HepG2 (cell line): Measurements from ENCODE around the gene HDAC4. TPM values are rescaled to one million over a fixed set of nuclear protein-coding genes. Genes with fewer than 3 reads are reported as not detected.

ENCODE experiments used
- ATAC-seq: fragments of 200-7000 bp; cut with Tn5 transposase; 3 replicates; pipeline ENCODE4 v1.9.1; 2020; ENCODE audit warnings: mild to moderate bottlenecking, moderate library complexity
- BruUV-seq: library from RNA; stranded (reverse); fragments of 400-500 nt; replicated peaks from 2 replicates; lab custom pipeline; 2021; lab: Mats Ljungman, UMichigan
- CTCF ChIA-PET: fragments of 300-600 bp; formaldehyde crosslinking; extraction: SDS; loops from one replicate; lab custom pipeline; 2021; ENCODE audit warnings: low total read pairs, inconsistent platforms, low intra/inter-chr PET ratio; lab: Yijun Ruan, JAX
- POLR2A ChIA-PET: fragments of 350-600 bp; sonication (Branson Sonifier 250); formaldehyde crosslinking; loops from one replicate; lab custom pipeline; 2020; ENCODE audit warnings: antibody characterized with exemption, inconsistent platforms; lab: Yijun Ruan, JAX
- DNase-seq: peaks from one replicate; pipeline ENCODE4 v3.0.0-alpha.2; 2015; ENCODE audit warnings: low spot score
- FAIRE-seq: peaks from 3 replicates; lab custom pipeline; 2011; peaks lifted over from hg19 to GRCh38; lab: Jason Lieb, UNC
- H2AFZ ChIP-seq: one replicate; pipeline ENCODE4 v1.6.1; 2011; ENCODE audit warnings: low read length, inconsistent platforms
- H3K27ac ChIP-seq: fragments of 300-600 bp; 3 replicates; pipeline ENCODE4 v1.8.0; 2011; ENCODE audit warnings: mixed run types, mild to moderate bottlenecking, mixed read lengths, low read length, inconsistent platforms; ENCODE audit not compliant: insufficient read depth; ENCODE audit errors: extremely low read length
- H3K27me3 ChIP-seq, 2 experiments: fragments of 200-600 bp in 1 of 2; 2 replicates in 1 of 2; 3 replicates in 1 of 2; pipeline versions ENCODE4 v1.6.0 to v1.8.0; 2011; ENCODE audit warnings: low read length in 2 of 2, mild to moderate bottlenecking in 2 of 2, moderate library complexity in 2 of 2, inconsistent platforms in 1 of 2; ENCODE audit not compliant: insufficient read depth in 2 of 2, control insufficient read depth in 1 of 2
- H3K36me3 ChIP-seq, 2 experiments: fragments of 200-600 bp in 1 of 2; replicated peaks in 1 of 2; 2 replicates in 1 of 2; 3 replicates in 1 of 2; pipeline versions ENCODE4 v1.5.1 to v1.8.0; 2011; ENCODE audit warnings: low read length in 2 of 2, inconsistent platforms in 1 of 2; ENCODE audit not compliant: insufficient read depth in 2 of 2, control insufficient read depth in 1 of 2
- H3K4me1 ChIP-seq: 2 replicates; pipeline ENCODE4 v1.5.1; 2012; ENCODE audit warnings: low read length, inconsistent platforms; ENCODE audit not compliant: insufficient read depth
- H3K4me2 ChIP-seq: 2 replicates; pipeline ENCODE4 v1.6.0; 2011; ENCODE audit warnings: low read depth, low read length, inconsistent platforms
- H3K4me3 ChIP-seq, 3 experiments: fragments of 200-600 bp in 1 of 3; sonication (generic), shearing (Covaris generic) in 1 of 3; replicated peaks in 1 of 3; 2 replicates each; pipeline ENCODE4 v1.5.1; 2011 to 2016; ENCODE audit warnings: low read length in 3 of 3, inconsistent platforms in 2 of 3, low read depth in 2 of 3, mild to moderate bottlenecking in 2 of 3, control low read depth in 1 of 3, mixed read lengths in 1 of 3; ENCODE audit not compliant: insufficient read depth in 1 of 3
- H3K79me2 ChIP-seq: one replicate; pipeline ENCODE4 v1.6.1; 2011; ENCODE audit warnings: low read length, inconsistent platforms; ENCODE audit not compliant: insufficient read depth
- H3K9ac ChIP-seq: 2 replicates; pipeline ENCODE4 v1.6.0; 2011; ENCODE audit warnings: mild to moderate bottlenecking, low read depth, low read length, inconsistent platforms; ENCODE audit not compliant: insufficient read depth
- H3K9me3 ChIP-seq: 2 replicates; pipeline ENCODE4 v1.5.1; 2012; ENCODE audit warnings: mild to moderate bottlenecking, low read length
- H4K20me1 ChIP-seq: 2 replicates; pipeline ENCODE4 v1.6.0; 2011; ENCODE audit warnings: inconsistent platforms, mild to moderate bottlenecking, low read length, moderate library complexity; ENCODE audit not compliant: insufficient read depth
- AGO2 ChIP-seq: fragments of 200-400 bp; formaldehyde crosslinking; optimal IDR thresholded peaks from 2 replicates; pipeline ENCODE3; 2017; ENCODE audit warnings: mild to moderate bottlenecking, low read depth, low read length, moderate library complexity
- PRDM10 ChIP-seq: sonication (generic); formaldehyde crosslinking; IDR thresholded peaks from 2 replicates; pipeline ENCODE4 v1.4.0; 2020; ENCODE audit warnings: low read depth, missing genetic modification reagents
- SALL1 ChIP-seq: sonication (generic); formaldehyde crosslinking; IDR thresholded peaks from 2 replicates; pipeline ENCODE4 v1.8.0; 2022; ENCODE audit warnings: mild to moderate bottlenecking, missing genetic modification reagents
- ZNF720 ChIP-seq: sonication (generic); formaldehyde crosslinking; IDR thresholded peaks from 2 replicates; pipeline ENCODE4 v1.4.0; 2020; ENCODE audit warnings: missing genetic modification reagents
- WGBS: methylation state at CpG from one replicate; pipeline ENCODE4 v1.1.6; 2017; ENCODE audit warnings: low lambda C conversion rate; 5-methylcytosine and 5-hydroxymethylcytosine counted together
- in situ Hi-C: cut with HindIII; loops from 2 replicates; pipeline ENCODE4 v1.10.0; 2017; ENCODE audit warnings: low pct_unique_long_range_greater_than_20kb; ENCODE audit not compliant: extremely low pct_ligation_motif_present
- intact Hi-C: fragments of 100-400 bp; cut with micrococcal nuclease; formaldehyde crosslinking; loops from one replicate; pipeline ENCODE4 v1.10.0; 2022; ENCODE audit not compliant: unreplicated experiment
- polyA plus RNA-seq, 8 experiments: library from polyadenylated mRNA; depleted of rRNA in 3 of 8; stranded (reverse) in 7 of 8; unstranded in 1 of 8; fragments of >200 nt; fragmentation: Illumina TruSeq in 4 of 8; extraction: Trizol in 4 of 8; gene quantifications; 2 replicates each; pipeline versions ENCODE4 v1.2.1 to v1.2.3, GENCODE V29; 2011 to 2016; ENCODE audit warnings: low read depth in 4 of 8, missing spikeins in 1 of 8, mixed read lengths in 1 of 8; ENCODE audit not compliant: insufficient read depth in 1 of 8
- total RNA-seq, 5 experiments: library from RNA; depleted of rRNA; stranded (reverse); fragments of >200 nt; fragmentation: Illumina TruSeq; extraction: Trizol; gene quantifications; 2 replicates each; pipeline ENCODE4 v1.2.3, GENCODE V29; 2016; ENCODE audit warnings: low read depth in 1 of 5
- TF ChIP-seq, protein P1 (sequence below): sonication (generic); formaldehyde crosslinking; IDR thresholded peaks from 2 replicates; pipeline ENCODE4 v1.5.1; 2020; ENCODE audit warnings: mild to moderate bottlenecking, missing genetic modification reagents, borderline replicate concordance

Gene HDAC4
- total and polyA plus RNA-seq, 2 of the 13 experiments (the other 11 are each of a cell fraction or from before 2014, with no cell fraction given) = 10.1 to 11.5 TPM

DNA sequence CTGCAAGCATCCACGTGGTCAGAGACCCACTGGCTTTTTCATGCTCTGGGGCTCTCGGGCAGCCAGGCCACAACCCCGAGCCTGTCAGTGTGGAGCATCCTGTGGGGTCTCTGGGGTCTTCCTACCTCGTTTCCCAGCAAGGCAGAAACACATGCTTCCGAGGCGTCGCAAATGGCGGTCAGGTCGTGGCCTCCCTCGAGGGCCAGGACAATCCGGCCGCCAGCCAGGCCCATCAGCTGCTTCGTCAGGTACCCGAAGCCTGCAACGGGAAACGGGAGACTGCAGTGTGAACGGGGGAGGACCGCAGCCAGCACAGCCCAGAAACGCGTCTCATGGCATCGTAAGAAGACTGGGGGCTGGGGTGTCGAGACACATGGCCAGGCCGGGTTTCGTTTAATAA is 334.2 kb downstream of the HDAC4 start:
- in situ Hi-C loops = no loop called here
- WGBS = 96% methylated on average over 24 of the region's 24 CpGs
- no peaks in the 10 kb centered on the region; the same call in 1 of the 2 replicates for H4K20me1 ChIP-seq
- no TSS peak for BruUV-seq
- ATAC-seq = no peak
- TF ChIP-seq AGO2 (peak; percentile 22), ZNF720 (CRISPR knock-in tag) (no peak), SALL1 (CRISPR knock-in tag) (no peak), PRDM10 (CRISPR knock-in tag) (no peak)
- TF ChIP-seq, protein P1, sequence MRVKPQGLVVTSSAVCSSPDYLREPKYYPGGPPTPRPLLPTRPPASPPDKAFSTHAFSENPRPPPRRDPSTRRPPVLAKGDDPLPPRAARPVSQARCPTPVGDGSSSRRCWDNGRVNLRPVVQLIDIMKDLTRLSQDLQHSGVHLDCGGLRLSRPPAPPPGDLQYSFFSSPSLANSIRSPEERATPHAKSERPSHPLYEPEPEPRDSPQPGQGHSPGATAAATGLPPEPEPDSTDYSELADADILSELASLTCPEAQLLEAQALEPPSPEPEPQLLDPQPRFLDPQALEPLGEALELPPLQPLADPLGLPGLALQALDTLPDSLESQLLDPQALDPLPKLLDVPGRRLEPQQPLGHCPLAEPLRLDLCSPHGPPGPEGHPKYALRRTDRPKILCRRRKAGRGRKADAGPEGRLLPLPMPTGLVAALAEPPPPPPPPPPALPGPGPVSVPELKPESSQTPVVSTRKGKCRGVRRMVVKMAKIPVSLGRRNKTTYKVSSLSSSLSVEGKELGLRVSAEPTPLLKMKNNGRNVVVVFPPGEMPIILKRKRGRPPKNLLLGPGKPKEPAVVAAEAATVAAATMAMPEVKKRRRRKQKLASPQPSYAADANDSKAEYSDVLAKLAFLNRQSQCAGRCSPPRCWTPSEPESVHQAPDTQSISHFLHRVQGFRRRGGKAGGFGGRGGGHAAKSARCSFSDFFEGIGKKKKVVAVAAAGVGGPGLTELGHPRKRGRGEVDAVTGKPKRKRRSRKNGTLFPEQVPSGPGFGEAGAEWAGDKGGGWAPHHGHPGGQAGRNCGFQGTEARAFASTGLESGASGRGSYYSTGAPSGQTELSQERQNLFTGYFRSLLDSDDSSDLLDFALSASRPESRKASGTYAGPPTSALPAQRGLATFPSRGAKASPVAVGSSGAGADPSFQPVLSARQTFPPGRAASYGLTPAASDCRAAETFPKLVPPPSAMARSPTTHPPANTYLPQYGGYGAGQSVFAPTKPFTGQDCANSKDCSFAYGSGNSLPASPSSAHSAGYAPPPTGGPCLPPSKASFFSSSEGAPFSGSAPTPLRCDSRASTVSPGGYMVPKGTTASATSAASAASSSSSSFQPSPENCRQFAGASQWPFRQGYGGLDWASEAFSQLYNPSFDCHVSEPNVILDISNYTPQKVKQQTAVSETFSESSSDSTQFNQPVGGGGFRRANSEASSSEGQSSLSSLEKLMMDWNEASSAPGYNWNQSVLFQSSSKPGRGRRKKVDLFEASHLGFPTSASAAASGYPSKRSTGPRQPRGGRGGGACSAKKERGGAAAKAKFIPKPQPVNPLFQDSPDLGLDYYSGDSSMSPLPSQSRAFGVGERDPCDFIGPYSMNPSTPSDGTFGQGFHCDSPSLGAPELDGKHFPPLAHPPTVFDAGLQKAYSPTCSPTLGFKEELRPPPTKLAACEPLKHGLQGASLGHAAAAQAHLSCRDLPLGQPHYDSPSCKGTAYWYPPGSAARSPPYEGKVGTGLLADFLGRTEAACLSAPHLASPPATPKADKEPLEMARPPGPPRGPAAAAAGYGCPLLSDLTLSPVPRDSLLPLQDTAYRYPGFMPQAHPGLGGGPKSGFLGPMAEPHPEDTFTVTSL = no peak
- TF ChIP-seq, all 625 proteins: peak for 1
- DNase-seq (no peak), FAIRE-seq (no peak)
- H3K79me2 ChIP-seq = no peaks in the 10 kb centered on the region
- no peak overlapping the region for H3K27ac ChIP-seq
- no peak overlapping the region for H3K4me2 ChIP-seq
- H3K4me3 ChIP-seq = no peak overlapping the region
- ChIA-PET CTCF (no interaction called here), POLR2A (no interaction called here)
- H3K27me3 ChIP-seq = no peaks in the 10 kb centered on the region
- no peaks in the 10 kb centered on the region for H3K4me1 ChIP-seq
- intact Hi-C loops = no loop called here
- H3K36me3 ChIP-seq = peaks cover 4 to 29% of the 10 kb centered on the region in 2 experiments
- no peaks in the 10 kb centered on the region for H3K9me3 ChIP-seq
- H2AFZ ChIP-seq = no peak overlapping the region
- H3K9ac ChIP-seq = no peak overlapping the region
